GM12878 (cell line): ENCODE data around the gene ASPDH. TPM values are rescaled to one million over a fixed set of nuclear protein-coding genes. Genes with fewer than 3 reads are reported as not detected.
A peak's percentile ranks its signal among the peaks of the same experiment; 100 is the strongest.

Experiments used
- BRCA1 ChIP-seq: IDR thresholded peaks from 2 replicates; pipeline ENCODE4 v1.6.1; 2011; ENCODE audit warnings: low read depth, low read length, improper control_type of control experiment
- CBX5 ChIP-seq: sonication (generic); IDR thresholded peaks from 2 replicates; pipeline ENCODE4 v1.6.1; 2016; ENCODE audit warnings: low read depth, moderate library complexity, mild to moderate bottlenecking, inconsistent platforms
- CTCF ChIP-seq, 3 experiments: IDR thresholded peaks in 2 of 3; conservative IDR thresholded peaks in 1 of 3; 2 replicates each; pipeline ENCODE4 v1.5.1; 2011; ENCODE audit warnings: low read depth in 3 of 3, low read length in 3 of 3, mild to moderate bottlenecking in 3 of 3, control low read depth in 2 of 3, moderate library complexity in 2 of 3, inconsistent platforms in 1 of 3, mixed read lengths in 1 of 3; ENCODE audit not compliant: control insufficient read depth in 2 of 3, insufficient read depth in 1 of 3; ENCODE audit errors: extremely low read depth in 1 of 3
- DPF2 ChIP-seq: fragments of 450-650 bp; IDR thresholded peaks from 2 replicates; pipeline ENCODE4 v1.6.1; 2017; ENCODE audit warnings: mild to moderate bottlenecking
- HCFC1 ChIP-seq: fragments of 150-350 bp; IDR thresholded peaks from 2 replicates; pipeline ENCODE4 v1.6.1; 2014; ENCODE audit warnings: low read length
- KAT2A ChIP-seq: conservative IDR thresholded peaks from 2 replicates; pipeline ENCODE4 v1.6.1; 2011; ENCODE audit warnings: low read depth, low read length; ENCODE audit not compliant: control insufficient read depth
- MEF2B ChIP-seq: fragments of 450-650 bp; IDR thresholded peaks from 2 replicates; pipeline ENCODE4 v1.6.1; 2018; ENCODE audit warnings: mild to moderate bottlenecking, moderate library complexity; ENCODE audit not compliant: partially characterized antibody, poor library complexity, severe bottlenecking
- MTA2 ChIP-seq: fragments of 450-650 bp; IDR thresholded peaks from 2 replicates; pipeline ENCODE4 v1.6.1; 2016; ENCODE audit warnings: low read depth, mild to moderate bottlenecking, moderate library complexity
- MTA3 ChIP-seq: IDR thresholded peaks from 2 replicates; pipeline ENCODE4 v1.6.1; 2012; ENCODE audit warnings: low read length, inconsistent platforms, borderline replicate concordance
- MYB ChIP-seq: fragments of 150-350 bp; IDR thresholded peaks from 2 replicates; pipeline ENCODE4 v1.6.1; 2014; ENCODE audit warnings: mild to moderate bottlenecking, low read depth, low read length, borderline replicate concordance
- NFXL1 ChIP-seq: fragments of 450-650 bp; IDR thresholded peaks from 2 replicates; pipeline ENCODE4 v1.6.1; 2017; ENCODE audit warnings: antibody characterized with exemption, mild to moderate bottlenecking, borderline replicate concordance
- NKRF ChIP-seq: fragments of 450-650 bp; conservative IDR thresholded peaks from 2 replicates; pipeline ENCODE4 v1.6.1; 2017; ENCODE audit warnings: mild to moderate bottlenecking, moderate library complexity
- PAX5 ChIP-seq: IDR thresholded peaks from 2 replicates; pipeline ENCODE4 v1.6.1; 2011; ENCODE audit warnings: low read depth, low read length, borderline replicate concordance
- RBBP5 ChIP-seq: fragments of 200-600 bp; sonication (generic); conservative IDR thresholded peaks from 2 replicates; pipeline ENCODE4 v1.6.1; 2016
- SMAD1 ChIP-seq: fragments of 450-650 bp; IDR thresholded peaks from 2 replicates; pipeline ENCODE4 v1.6.1; 2018; ENCODE audit warnings: mild to moderate bottlenecking, low read depth; ENCODE audit not compliant: partially characterized antibody
- SMC3 ChIP-seq: IDR thresholded peaks from 2 replicates; pipeline ENCODE4 v1.6.1; 2011; ENCODE audit warnings: low read length, improper control_type of control experiment, borderline replicate concordance
- TBL1XR1 ChIP-seq: IDR thresholded peaks from 2 replicates; pipeline ENCODE4 v1.6.1; 2012; ENCODE audit warnings: low read depth, low read length, improper control_type of control experiment
- ZNF207 ChIP-seq: fragments of 450-650 bp; IDR thresholded peaks from 2 replicates; pipeline ENCODE4 v1.6.1; 2014; ENCODE audit warnings: antibody characterized with exemption, mild to moderate bottlenecking, borderline replicate concordance
- ZZZ3 ChIP-seq: IDR thresholded peaks from 2 replicates; pipeline ENCODE4 v1.6.1; 2011; ENCODE audit warnings: low read depth; ENCODE audit not compliant: control insufficient read depth, insufficient read length
- polyA plus RNA-seq, 11 experiments: library from polyadenylated mRNA; depleted of rRNA in 4 of 11; unstranded in 6 of 11; stranded (reverse) in 5 of 11; fragments of >200 nt; fragmentation: Nextera tagmentation in 4 of 11; fragmentation: Illumina TruSeq in 1 of 11; extraction: Ambion mirVana in 4 of 11; extraction: Trizol in 1 of 11; gene quantifications; 1 replicate in 1 of 11; 2 replicates in 10 of 11; pipeline versions ENCODE4 v1.2.1 to v1.2.3, GENCODE V29; 2011 to 2016; ENCODE audit warnings: inconsistent platforms in 2 of 11, missing spikeins in 2 of 11, low read depth in 1 of 11
- total RNA-seq, 4 experiments: library from RNA; depleted of rRNA in 3 of 4; stranded (reverse); fragments of >200 nt in 3 of 4; fragmentation: Illumina TruSeq in 1 of 4; extraction: Trizol in 1 of 4; gene quantifications; 2 replicates each; pipeline versions ENCODE4 v1.2.1 to v1.2.3, GENCODE V29; 2013 to 2021
- TF ChIP-seq, protein P1 (sequence below): IDR thresholded peaks from 2 replicates; pipeline ENCODE4 v1.6.1; 2011; ENCODE audit warnings: borderline replicate concordance, low read depth, mild to moderate bottlenecking, moderate library complexity, low read length; ENCODE audit not compliant: insufficient read depth, poor library complexity, severe bottlenecking

The ASPDH gene
- total and polyA plus RNA-seq, 10 of the 15 experiments (the other 5 are each of a cell fraction or from before 2014, with no cell fraction given) = not detected

DNA sequence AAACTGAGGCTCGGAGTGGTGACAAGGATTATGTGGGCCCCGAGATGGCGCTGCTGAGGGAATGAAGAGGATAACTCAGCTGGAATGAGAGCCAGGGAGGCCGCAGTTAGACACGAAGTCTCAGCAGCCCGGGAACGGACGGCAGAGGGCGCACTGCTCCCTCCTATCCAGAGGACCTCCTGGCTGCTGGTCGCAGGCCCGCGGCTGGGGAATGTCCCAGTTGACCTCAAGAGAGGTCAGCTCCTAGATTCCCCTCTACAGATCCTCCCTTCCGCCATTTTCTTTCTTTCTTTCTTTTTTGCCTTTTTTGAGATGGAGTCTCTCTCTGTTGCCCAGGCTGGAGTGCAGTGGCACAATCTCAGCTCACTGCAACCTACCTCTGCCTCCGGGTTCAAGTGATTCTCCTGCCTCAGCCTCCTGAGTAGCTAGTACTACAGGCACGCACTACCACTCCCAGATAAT is 24.1 kb upstream of the ASPDH start (continued):
- TF ChIP-seq SMAD1 (no peak), SMC3 (peak; percentile 61; the same call in 1 of the 2 replicates), BRCA1 (no peak), MYB (no peak), PAX5 (no peak), MTA3 (no peak), DPF2 (no peak), NFXL1 (no peak), ZNF207 (no peak), ZZZ3 (no peak), CTCF (IDR thresholded peaks at IDR 0.05 in 2 of 3, conservative IDR thresholded peaks at IDR 0.05 in 1 of 3; ENCODE audit: control insufficient read depth in 2 of 3, extremely low read depth in 1 of 3, insufficient read depth in 1 of 3, low read depth in 3 of 3, low read length in 3 of 3) (peak; percentile 77 to 83 (median 82)), MTA2 (peak; percentile 41; the same call in 1 of the 2 replicates), HCFC1 (no peak), MEF2B (no peak), KAT2A (no peak), RBBP5 (no peak), TBL1XR1 (no peak), NKRF (no peak), CBX5 (no peak)
- TF ChIP-seq, protein P1, sequence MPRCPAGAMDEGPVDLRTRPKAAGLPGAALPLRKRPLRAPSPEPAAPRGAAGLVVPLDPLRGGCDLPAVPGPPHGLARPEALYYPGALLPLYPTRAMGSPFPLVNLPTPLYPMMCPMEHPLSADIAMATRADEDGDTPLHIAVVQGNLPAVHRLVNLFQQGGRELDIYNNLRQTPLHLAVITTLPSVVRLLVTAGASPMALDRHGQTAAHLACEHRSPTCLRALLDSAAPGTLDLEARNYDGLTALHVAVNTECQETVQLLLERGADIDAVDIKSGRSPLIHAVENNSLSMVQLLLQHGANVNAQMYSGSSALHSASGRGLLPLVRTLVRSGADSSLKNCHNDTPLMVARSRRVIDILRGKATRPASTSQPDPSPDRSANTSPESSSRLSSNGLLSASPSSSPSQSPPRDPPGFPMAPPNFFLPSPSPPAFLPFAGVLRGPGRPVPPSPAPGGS = no peak
- TF ChIP-seq, all 136 proteins: peak for 17
